Choroid plexus epithelial cell (primary cell): Measurements from ENCODE around the gene MED15.

Experiments used
- DNase-seq: peaks from one replicate; pipeline ENCODE4 v3.0.0-alpha.2; 2010; ENCODE audit warnings: low read depth
- H3K4me3 ChIP-seq: 2 replicates; pipeline ENCODE4 v1.5.1; 2011; ENCODE audit warnings: low read depth, mild to moderate bottlenecking, control low read depth, low read length, moderate library complexity
- TF ChIP-seq, protein P1 (sequence below): conservative IDR thresholded peaks from 2 replicates; pipeline ENCODE4 v1.5.1; 2011; ENCODE audit warnings: low read depth, mild to moderate bottlenecking, control low read depth, inconsistent platforms, low read length, moderate library complexity

The MED15 gene

DNA sequence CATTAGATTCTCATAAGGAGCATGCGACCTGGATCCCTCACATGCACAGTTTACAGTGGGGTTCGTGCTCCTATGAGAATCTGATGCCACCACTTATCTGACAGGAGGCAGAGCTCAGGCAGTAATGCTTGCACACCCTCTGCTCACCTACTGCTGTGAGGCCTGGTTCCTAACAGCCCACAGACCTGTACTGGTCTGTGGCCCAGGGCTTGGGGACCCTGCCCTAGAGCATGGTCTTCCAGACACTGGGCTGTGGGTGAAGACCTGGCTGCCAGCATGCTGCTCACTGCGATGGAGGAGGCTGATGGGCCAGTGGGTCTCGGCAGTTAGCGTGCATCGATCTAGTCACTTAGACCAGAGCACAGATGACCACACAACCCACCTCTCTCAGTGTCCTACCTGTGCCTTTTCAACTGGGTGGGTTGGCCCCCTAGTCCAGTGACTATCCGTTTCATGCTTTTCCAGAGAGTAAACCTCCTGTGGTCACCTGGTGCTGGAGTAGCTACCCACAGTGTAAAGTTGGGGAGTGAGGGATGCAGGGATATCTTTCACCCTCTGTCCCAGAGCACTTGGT, 21.1 kb downstream of the MED15 start:
- H3K4me3 ChIP-seq, result no peak overlapping the region
- no peak for DNase-seq
- TF ChIP-seq, protein P1, sequence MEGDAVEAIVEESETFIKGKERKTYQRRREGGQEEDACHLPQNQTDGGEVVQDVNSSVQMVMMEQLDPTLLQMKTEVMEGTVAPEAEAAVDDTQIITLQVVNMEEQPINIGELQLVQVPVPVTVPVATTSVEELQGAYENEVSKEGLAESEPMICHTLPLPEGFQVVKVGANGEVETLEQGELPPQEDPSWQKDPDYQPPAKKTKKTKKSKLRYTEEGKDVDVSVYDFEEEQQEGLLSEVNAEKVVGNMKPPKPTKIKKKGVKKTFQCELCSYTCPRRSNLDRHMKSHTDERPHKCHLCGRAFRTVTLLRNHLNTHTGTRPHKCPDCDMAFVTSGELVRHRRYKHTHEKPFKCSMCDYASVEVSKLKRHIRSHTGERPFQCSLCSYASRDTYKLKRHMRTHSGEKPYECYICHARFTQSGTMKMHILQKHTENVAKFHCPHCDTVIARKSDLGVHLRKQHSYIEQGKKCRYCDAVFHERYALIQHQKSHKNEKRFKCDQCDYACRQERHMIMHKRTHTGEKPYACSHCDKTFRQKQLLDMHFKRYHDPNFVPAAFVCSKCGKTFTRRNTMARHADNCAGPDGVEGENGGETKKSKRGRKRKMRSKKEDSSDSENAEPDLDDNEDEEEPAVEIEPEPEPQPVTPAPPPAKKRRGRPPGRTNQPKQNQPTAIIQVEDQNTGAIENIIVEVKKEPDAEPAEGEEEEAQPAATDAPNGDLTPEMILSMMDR, result no peak

DNA sequence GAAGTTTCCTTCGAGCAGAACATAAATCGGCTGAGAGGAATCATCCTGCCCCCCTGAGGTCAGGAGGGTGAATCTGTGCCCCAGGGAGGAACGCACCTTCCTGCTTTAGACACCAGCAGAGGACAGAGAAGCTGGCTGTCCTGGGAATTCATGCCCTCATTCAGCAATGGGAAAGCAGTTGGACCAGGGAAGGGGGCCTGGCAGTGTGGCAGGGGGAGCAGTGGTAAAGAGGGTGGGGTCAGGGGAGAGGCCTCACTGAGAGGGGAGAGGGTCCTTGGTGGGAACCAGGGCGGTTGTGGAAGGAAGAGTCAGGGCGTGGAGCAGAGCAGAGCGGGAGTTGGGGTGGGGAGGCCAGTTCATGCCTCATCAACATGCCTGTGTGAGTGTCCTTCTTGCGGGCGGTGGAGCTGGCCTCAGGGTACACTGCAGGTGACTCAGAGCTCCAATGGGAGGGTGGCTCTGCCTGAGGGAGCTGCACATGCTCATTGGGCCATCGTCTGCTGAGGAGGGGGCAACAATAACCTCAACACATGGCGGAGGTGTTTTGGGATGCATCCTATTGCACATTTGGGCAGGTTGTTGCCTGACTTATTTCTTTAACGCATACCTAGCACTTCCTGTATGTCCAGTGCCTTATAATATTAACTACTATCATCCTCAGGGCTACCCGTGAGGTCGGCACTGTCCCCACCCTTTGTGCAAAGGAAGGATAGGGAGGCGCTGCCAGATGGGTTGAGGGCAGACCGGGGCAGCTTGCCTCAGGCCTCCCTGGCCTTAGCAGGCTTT, 23.2 kb downstream of the MED15 start:
- no peak overlapping the region for H3K4me3 ChIP-seq
- TF ChIP-seq, protein P1, result no peak
- DNase-seq, result peak; percentile 67

DNA sequence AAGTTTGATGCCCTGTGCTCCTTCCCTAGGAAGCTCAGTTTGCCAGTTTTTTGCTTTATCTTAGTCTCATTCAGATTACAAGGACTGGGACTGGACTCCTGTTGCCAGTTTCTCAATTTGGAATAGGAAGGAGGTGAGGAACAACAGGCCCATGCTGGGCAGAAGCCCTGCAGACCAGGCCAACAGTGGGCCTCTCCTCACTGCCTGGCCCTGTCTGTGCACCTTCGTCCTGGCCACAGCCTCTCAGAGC, 23.7 kb downstream of the MED15 start:
- no peak overlapping the region for H3K4me3 ChIP-seq
- DNase-seq, result no peak
- TF ChIP-seq, protein P1, result no peak

DNA sequence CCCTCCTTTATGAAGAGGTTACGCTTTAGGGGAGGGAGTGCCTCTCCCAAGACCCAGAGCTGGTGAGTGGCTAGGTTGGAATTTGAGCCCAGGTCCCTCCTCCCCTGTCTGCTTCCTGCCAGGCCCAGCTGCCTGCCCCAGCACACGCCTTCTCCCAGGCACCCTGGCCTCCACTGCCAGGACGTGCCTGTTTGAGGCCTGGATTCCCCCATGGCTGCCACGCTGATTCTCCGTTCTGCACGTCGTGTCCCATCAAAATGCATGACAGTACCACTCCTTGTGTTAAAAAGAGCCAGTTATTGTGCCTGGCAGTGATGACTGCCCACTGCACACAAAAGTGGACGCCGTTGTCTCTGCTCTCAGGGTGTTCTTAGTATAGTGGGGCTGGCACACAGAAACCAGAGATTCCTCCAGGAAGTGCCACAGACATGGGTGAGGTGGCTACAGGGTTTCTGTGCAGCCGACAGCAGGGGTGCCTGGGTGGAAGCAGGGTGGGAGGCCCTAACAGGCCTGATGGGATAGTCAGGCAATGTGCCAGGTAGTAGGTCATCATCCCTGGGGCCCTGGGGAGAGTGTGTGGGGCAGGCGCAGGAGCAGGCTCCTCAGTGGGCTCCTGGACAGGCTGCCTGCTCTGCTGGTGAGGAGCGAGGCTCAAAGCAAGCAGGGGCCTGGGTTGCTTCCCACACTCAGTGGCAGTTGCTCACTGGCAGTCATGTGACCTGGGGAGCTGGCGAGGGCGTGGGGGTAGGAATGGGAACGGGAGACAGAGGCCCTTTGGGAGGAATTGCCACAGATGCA, 24.2 kb downstream of the MED15 start:
- no peak overlapping the region for H3K4me3 ChIP-seq
- TF ChIP-seq, protein P1, result no peak
- DNase-seq, result peak; percentile 86

DNA sequence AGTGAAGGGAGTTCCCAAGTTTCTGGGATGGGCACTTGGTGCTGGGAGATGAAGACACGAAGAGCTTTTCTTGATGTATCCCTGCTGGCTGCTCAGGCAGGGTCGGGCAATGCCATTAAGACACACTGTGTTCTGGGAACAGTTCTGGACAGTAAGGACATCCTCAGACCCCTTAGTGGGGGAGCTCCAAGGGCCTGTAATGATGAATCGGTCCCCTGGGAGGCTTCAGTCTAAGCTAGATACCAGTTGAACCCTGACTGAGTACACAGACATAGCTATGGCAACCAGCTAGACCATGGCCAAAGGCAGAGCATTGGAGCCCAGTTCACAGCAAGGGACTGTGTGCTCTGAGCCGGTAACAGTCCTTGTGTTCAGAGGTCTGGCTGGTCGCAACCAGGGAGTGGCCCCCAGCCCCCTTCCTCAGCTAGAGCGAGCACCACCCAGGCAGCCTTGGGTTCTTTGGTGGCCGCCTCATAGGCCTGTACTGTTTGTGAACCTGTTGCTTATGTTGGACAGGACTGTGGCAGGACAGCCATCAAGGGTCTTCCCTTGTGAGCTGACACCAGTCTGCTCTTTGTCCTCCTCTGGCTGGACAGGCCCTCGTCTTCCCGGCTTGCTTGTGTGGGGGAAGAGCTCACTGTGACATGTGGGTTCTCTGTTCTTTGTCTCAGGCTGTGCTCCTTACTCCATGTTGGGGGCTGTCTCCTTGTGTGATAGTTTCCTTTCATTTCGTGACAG, 25.0 kb downstream of the MED15 start:
- TF ChIP-seq, protein P1, result no peak
- DNase-seq, result no peak
- H3K4me3 ChIP-seq, result no peak overlapping the region

DNA sequence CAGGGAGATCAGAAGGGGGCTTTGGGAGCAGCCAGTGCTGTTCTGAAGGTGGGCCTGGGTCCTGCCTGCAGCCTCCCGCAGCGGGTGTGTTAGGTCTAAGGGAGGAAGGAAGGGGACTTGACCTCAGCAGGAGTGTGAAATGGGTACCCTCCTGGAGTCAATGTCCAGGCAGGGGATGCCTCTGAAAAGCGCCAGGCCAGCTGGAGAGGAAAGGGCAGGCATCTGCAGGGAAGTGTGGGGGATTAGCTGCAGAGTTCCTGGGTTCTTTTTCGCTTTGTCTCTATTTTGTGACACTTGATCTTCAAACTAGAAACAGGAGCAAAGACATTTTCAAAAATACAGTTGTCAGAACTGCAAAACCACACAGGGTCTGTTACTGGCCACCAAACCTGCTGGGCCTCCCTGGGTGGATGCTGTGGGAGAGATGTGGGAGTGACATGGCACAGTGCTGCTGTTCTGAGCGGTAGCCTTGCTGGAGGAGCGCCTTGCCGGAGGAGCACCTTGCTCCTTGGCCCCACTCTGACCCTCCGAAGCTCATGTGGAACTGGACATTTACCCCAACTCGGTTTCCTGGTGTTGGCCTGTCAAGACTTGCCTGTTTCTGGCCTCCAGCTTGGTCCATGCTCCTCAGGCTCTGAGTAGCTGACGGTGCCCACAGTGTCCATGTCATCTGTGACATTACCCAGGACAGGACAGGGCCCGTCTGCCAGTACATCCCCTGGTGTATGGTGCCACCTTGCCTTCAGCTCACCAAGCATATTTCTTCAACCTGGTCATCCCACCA, 25.9 kb downstream of the MED15 start:
- DNase-seq, result no peak
- TF ChIP-seq, protein P1, result no peak
- H3K4me3 ChIP-seq, result no peak overlapping the region
